ENCODE measurements around the gene GRIK2. TPM values are rescaled to one million over a fixed set of nuclear protein-coding genes. Genes with fewer than 3 reads are reported as not detected.

Gene GRIK2
- total and polyA plus RNA-seq, 2 of the 4 experiments (the other 2 are of a cell fraction): 8.2 to 15.2 TPM

GRCh38 chr6:101816716-101817115 lies 423.2 kb downstream of the GRIK2 start:
- Histone ChIP-seq H2BK15ac (ENCODE audit: low read depth, low read length) (no peak overlapping the region), H3K79me1 (ENCODE audit: low read depth in 1 of 2, low read length in 2 of 2) (no peaks in the 10 kb centered on the region), H3K56ac (ENCODE audit: extremely low read depth, insufficient read depth, low read length) (no peak overlapping the region), H2AFZ (replicated peaks; ENCODE audit: low read length, poor library complexity) (no peak overlapping the region), H3K4me2 (ENCODE audit: low read depth, low read length) (no peak overlapping the region), H3K9me3 (ENCODE audit: control insufficient read depth, insufficient read depth, low read length) (no peaks in the 10 kb centered on the region), H3K14ac (replicated peaks; ENCODE audit: low read depth, low read length) (no peak overlapping the region), H4K20me1 (ENCODE audit: insufficient read depth, low read length) (no peaks in the 10 kb centered on the region), H3K9ac (ENCODE audit: low read depth, low read length) (no peak overlapping the region), H3K18ac (ENCODE audit: low read depth, low read length) (no peak overlapping the region), H2BK120ac (ENCODE audit: low read depth, low read length) (no peak overlapping the region), H3K9me1 (ENCODE audit: insufficient read depth, low read length) (no peaks in the 10 kb centered on the region), H2AK5ac (ENCODE audit: low read depth, low read length) (no peak overlapping the region), H2BK5ac (ENCODE audit: low read depth, low read length, poor library complexity, severe bottlenecking) (no peak overlapping the region), H3K4me3 (ENCODE audit: insufficient read depth, low read depth, low read length) (no peak overlapping the region), H3K23ac (ENCODE audit: low read depth, low read length) (no peak overlapping the region), H2BK20ac (ENCODE audit: low read depth, low read length) (no peak overlapping the region), H3K4me1 (ENCODE audit: control insufficient read depth, insufficient read depth, low read length) (no peaks in the 10 kb centered on the region; the same call in 1 of the 2 replicates), H3K27me3 (ENCODE audit: control insufficient read depth, insufficient read depth, low read length) (no peaks in the 10 kb centered on the region), H4K8ac (ENCODE audit: low read depth in 2 of 2, low read length in 2 of 2) (no peak overlapping the region), H3K27ac (ENCODE audit: insufficient read depth, low read length) (no peak overlapping the region), H4K5ac (ENCODE audit: low read depth, low read length) (no peak overlapping the region), H4K91ac (ENCODE audit: insufficient read depth, low read depth, low read length) (no peak overlapping the region), H3K36me3 (ENCODE audit: control insufficient read depth, insufficient read depth, low read length) (no peaks in the 10 kb centered on the region; the same call in 1 of the 2 replicates), H2AK9ac (replicated peaks; ENCODE audit: low read depth, low read length, poor library complexity) (no peak overlapping the region), H3K4ac (ENCODE audit: low read depth, low read length) (no peak overlapping the region)
- intact Hi-C loops (cut with micrococcal nuclease) (no loop called here), dilution Hi-C loops (cut with HindIII; ENCODE audit: low sequenced_read_pairs, unreplicated experiment) (no loop called here), in situ Hi-C loops (cut with MboI; ENCODE audit: low sequenced_read_pairs) (no loop called here)
- WGBS, 2 experiments (ENCODE audit: extremely low coverage in 2 of 2, insufficient read length in 1 of 2): no CpG with 5 or more reads among the region's 3 CpGs
- no TSS peak for BruUV-seq (replicated peaks)
- ATAC-seq (ENCODE audit: low read depth) (no peak), DNase-seq (no peak)
- CTCF ChIA-PET: no interaction called here
- TF ChIP-seq RFX5 (IDR thresholded peaks at IDR 0.05; ENCODE audit: low read depth, low read length): no peak
- TF ChIP-seq BHLHE40 (IDR thresholded peaks at IDR 0.05; ENCODE audit: low read depth, low read length): no peak
- TF ChIP-seq RAD21 (IDR thresholded peaks at IDR 0.05; ENCODE audit: low read length): no peak
- no peak for TF ChIP-seq USF2 (IDR thresholded peaks at IDR 0.05; ENCODE audit: low read depth, low read length)
- no peak for TF ChIP-seq CTCF (conservative IDR thresholded peaks at IDR 0.05; ENCODE audit: low read depth, low read length)
- no peak for TF ChIP-seq FOS (IDR thresholded peaks at IDR 0.05; ENCODE audit: low read depth, low read length)
- TF ChIP-seq MXI1 (IDR thresholded peaks at IDR 0.05; ENCODE audit: borderline replicate concordance, low read depth, low read length): no peak
- TF ChIP-seq MAZ (IDR thresholded peaks at IDR 0.05; ENCODE audit: borderline replicate concordance, low read depth, low read length): no peak
- TF ChIP-seq POLR2A (IDR thresholded peaks at IDR 0.05; ENCODE audit: low read depth, low read length): no peak
- TF ChIP-seq RCOR1 (IDR thresholded peaks at IDR 0.05; ENCODE audit: insufficient replicate concordance, low read length): no peak
- no peak for TF ChIP-seq CHD1 (IDR thresholded peaks at IDR 0.05; ENCODE audit: low read depth, low read length)
- no peak for TF ChIP-seq SMC3 (IDR thresholded peaks at IDR 0.05; ENCODE audit: low read depth, low read length)
- TF ChIP-seq NFE2L2 (IDR thresholded peaks at IDR 0.05; ENCODE audit: low read depth, low read length): no peak
- no peak for TF ChIP-seq ELK1 (IDR thresholded peaks at IDR 0.05; ENCODE audit: borderline replicate concordance, low read depth, low read length)
- TF ChIP-seq CEBPB (IDR thresholded peaks at IDR 0.05; ENCODE audit: low read depth, low read length): no peak
- TF ChIP-seq MAFK (IDR thresholded peaks at IDR 0.05; ENCODE audit: low read depth, low read length): no peak
- POLR2A ChIA-PET (ENCODE audit: unreplicated experiment): no interaction called here

Data from IMR-90 (cell line).